SH-SY5Y (cell line): ENCODE data around the gene ATRNL1.

Experiments used
- GATA2 ChIP-seq: IDR thresholded peaks from 2 replicates; pipeline ENCODE4 v1.6.1; 2011; ENCODE audit warnings: mild to moderate bottlenecking, low read depth, low read length
- GATA3 ChIP-seq: IDR thresholded peaks from 2 replicates; pipeline ENCODE4 v1.6.1; 2011; ENCODE audit warnings: low read depth, mild to moderate bottlenecking, low read length, moderate library complexity

DNA sequence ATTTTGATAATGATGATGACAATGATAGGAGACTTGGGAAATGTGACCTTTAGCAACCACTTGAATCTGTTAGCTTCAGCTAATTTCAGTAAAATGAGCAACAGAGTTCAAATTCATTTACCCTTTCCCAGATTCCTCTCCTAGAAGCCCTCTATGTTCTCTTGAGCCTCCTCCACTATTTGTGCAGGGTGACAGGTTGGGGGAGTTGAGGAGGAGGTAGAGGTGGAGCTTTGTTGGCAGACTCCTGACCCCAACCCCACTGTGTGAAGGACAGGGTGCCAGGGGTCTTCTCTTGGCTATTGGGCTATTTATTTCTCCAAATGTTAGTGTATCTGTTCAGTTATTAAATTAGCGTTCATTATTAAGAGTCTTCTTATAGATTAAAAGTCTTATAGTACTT is 757.5 kb downstream of the ATRNL1 start:
- TF ChIP-seq GATA2 (no peak), GATA3 (no peak)
